GM04503 (cell line): ENCODE data around the gene SLC26A11.
"Not testable (repeated sequence)": the region's sequence is repeated elsewhere in the genome, so short reads cannot be mapped to it uniquely, and the experiment has no call there.

Experiments used
- DNase-seq: peaks from one replicate; pipeline ENCODE4 v3.0.0-alpha.2; 2012; ENCODE audit warnings: low read depth

Gene SLC26A11

DNA sequence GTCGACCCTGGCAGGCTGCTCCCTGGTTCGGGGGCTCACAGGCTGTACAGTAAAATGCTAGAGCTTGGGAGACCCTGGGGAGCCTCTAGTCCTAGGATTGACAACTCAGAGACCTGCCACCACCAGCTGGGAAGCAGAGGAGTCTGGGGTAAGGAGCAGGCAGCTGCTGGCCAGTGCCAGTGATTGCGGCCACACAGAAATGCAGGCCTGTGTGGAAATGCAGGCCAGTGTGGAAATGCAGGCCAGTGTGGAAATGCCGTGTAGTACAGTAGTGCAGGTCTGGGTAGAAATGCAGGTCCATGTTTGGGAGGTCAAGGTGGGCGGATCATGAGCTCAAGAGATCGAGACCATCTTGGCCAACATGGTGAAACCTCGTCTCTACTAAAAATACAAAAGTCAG is 23.6 kb upstream of the SLC26A11 start:
- DNase-seq, result no peak

DNA sequence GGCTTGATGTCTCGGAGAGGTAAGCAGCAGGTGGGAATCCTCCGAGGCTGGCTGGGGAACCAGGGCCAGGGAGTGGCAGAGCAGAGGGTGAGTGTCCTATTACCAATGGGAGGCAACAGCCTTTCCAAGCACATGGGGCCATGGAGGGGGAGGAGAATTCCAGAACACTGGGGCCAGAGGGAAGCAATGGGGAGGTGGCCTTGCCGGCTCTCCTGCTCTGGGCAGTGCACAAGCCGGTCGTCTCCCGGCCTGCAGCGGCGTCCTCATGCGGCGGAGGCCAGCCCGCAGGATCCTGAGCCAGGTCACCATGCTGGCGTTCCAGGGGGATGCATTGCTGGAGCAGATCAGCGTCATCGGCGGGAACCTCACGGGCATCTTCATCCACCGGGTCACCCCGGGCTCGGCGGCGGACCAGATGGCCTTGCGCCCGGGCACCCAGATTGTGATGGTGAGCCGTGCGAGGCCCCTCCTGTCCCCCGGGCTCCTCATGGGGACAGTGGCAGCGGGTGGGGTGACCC is 22.0 kb upstream of the SLC26A11 start:
- DNase-seq, result no peak

DNA sequence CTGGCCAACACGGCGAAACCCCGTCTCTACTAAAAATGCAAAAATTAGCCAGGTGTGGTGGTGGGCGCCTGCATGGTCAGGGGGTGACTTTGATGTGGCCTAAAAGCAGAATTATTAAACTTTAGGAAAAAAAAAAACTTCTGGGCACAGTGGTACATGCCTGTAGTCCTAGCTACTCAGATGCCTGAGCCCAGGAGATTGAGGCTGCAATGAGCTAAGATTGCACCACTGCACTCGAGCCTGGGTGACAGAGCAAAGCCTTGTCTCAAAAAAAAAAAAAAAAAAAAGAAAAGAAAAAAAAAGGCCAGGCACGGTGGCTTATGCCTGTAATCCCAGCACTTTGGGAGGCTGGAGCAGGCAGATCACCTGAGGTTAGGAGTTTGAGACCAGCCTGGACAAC is 20.9 kb upstream of the SLC26A11 start:
- not testable (repeated sequence) for DNase-seq

DNA sequence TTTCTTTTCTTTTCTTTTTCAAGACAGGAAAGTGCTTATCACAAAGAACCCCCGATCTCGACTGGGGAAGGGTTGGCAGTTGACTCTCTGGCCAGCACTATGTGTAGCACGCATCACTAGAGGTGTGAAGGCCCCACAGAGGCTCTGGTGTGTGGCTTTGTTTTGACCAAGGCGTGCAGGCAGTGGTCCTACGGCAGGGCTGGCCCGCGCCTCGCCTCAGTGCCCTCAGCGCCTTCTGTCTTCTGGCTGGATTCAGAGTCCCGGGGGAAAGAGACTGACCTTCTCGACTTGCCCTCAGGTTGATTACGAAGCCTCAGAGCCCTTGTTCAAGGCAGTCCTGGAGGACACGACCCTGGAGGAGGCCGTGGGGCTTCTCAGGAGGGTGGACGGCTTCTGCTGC is 18.8 kb upstream of the SLC26A11 start:
- no peak for DNase-seq

DNA sequence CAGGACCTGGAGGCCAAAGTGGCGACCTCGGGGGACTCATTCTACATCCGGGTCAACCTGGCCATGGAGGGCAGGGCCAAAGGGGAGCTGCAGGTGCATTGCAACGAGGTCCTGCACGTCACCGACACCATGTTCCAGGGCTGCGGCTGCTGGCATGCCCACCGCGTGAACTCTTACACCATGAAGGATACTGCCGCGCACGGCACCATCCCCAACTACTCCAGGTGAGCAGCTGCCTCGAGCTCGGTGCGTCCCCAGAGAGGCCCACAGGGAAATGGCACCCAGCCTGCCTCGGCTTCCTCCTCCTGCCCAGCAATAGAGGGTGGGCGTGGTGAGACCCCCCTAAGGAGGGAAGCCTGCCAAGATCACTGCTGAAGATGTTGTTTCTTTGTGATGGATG is 18.0 kb upstream of the SLC26A11 start:
- no peak for DNase-seq

DNA sequence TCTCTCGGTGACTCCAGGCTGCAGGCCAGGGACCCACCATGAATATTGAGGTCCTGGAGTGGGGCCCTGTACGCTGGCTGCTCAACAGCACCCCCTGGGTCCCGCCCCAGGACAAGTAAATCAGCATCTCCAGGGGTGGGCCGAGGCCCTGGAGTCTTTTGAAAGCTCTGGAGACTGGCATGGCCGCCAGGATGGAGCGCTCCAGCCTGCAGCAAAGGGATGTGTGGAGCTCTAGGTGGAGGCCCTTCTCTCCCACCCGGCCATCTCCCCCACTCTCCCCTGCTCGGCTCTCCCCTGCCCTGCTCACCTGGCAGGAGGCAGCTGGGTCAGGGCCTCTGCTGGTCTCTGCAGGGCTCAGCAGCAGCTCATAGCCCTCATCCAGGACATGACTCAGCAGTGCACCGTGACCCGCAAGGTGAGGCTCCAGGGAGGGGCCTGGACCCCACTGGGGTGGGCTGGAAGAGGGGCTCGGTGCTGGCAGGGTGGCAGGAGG is 16.7 kb upstream of the SLC26A11 start:
- no peak for DNase-seq

DNA sequence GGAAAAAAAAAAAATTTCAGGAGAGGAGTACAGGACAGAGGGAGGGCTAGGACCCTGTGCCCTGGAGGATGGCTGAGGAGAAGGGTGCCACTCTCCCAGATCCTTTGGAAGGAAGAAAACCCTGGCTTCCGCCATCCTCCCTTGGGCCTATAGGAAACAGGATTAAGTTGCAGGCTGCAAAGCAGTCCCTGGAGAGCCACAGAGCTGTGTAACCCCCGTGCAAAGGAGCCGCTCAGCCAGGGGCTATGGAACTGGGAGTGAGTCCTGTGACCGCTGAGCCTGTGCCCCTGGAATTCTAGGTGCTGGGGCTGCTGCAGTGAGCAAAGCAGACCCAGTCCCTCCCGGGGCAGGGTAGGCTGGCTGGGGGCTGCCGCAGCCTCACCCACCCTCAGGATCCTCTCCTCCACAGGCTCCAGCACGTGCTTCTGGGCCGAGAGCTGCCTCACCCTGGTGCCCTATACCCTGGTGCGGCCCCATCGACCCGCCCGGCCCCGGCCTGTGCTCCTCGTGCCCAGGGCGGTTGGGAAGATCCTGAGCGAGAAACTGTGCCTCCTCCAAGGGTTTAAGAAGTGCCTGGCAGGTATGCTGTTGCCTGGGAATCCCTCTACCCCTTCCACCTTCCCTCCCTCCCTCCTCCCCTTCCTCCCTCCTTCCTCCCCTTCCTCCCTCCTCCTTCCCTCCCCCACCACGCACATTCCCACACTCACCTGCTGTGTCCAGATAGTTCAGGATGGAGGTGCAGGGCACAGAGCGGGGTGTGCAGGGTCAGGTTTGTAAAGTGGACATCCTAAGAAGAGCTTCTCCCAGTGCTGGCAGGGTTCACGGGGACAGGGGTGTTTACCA is 15.4 kb upstream of the SLC26A11 start:
- DNase-seq, result no peak

DNA sequence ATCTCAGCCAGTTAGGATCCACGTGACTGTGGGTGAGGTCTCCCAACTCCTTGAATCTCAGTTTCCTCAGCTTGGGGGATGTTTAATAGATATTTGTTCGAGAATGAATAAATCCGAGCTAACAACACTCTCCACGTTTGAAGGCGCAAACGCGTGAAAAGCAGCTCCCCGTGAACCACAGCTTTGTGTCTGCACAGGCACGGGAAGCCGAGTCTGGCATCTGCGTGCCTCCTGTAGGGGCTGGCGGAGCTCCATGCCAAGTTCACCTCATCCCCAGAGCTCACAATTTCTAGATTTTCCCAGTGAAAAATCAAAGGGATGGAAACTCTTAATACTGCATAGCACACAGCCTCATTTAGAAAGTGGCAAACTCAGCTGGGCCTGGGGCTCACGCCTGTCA is 14.4 kb upstream of the SLC26A11 start:
- no peak for DNase-seq

DNA sequence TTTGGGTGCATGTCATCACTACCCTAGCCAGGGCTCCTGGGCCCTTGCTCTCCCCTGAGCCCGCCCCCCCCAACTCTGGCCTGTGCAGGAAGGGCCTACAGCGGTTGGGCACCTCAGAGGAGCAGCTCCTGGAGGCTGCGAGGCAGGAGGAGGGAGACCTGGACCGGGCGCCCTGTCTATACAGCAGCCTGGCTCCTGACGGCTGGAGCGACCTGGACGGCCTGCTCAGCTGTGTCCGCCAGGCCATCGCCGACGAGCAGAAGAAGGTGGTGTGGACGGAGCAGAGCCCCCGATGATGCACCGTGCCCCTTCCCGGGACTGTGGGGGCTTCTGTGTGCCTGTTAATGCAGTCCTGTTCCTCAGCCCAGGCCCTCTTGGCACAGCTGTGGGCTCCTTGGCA is 12.2 kb upstream of the SLC26A11 start:
- no peak for DNase-seq

DNA sequence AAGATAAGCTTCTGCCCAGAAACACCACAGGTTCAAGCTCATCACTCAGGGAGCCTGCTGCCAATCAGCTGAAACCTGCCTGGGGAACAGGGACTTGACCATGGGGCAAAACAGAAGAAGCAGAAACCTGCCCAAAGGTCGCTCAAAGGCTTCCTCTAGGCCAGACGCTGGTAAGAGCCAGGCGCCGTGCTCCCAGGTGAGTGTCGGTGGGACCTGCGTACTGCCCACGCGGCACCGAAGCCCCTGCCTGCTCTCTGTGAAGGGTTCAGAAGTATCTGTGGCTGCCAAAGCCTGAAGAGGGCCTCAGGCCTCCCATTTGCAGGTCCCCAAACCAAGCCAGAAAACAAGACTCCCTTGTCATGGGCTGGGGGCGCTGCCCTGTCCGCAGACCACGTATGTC is 10.5 kb upstream of the SLC26A11 start:
- no peak for DNase-seq

DNA sequence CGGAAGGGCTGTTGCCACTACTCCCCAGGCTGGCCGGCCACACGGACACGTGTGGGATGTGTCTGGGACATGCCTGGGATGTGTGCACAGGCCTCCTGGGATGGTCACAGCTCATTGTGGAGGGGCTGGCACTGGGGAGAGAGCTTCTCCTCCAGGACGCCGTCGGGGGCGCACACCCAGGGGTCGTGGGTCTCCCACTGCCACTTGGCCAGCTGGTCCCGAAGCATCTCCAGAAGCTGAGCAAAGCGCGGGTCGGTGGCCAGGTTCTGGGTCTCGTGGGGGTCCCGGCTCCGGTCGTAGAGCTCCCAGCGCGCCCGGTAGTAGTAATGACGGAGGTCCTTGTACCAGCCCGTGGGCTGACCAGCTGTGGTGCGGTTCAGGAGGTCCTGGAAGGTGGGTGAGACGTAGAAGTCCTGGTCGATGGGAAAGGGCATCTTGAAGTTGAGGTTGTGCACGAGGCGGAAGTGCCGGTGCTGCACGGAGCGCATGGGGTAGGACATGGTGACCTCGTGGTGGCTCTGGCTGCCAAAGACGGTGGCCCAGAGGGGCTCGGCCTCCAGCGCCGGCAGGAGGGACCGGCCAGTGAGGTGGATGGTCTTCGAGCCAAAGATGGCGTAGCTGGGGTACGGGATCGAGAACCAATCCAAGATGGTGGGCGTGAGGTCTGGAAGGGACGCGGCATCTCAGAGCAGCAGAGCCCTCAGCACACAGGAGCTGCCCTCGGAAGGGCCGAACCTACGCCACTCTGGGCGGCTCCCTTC is 9.7 kb upstream of the SLC26A11 start:
- DNase-seq, result no peak

DNA sequence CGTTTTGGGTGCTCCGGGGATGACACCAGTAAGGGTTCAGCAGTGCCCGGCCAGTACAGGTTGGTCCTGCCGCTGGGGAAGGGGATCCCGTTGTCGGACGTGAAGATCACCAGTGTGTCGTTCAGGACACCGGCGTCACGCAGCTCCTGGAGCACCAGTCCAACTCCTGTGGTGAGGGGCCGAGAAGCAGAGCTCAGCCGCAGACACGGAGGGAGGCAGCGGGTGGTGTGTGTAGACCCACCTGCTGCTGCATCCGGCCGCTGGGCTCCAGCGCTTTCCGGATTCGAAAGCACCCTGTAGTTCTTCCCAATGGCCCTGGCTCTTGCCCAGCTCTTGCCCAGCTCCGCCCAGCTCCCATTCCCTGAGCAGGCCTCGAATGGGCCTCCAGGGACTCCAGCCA is 8.1 kb upstream of the SLC26A11 start:
- no peak for DNase-seq

DNA sequence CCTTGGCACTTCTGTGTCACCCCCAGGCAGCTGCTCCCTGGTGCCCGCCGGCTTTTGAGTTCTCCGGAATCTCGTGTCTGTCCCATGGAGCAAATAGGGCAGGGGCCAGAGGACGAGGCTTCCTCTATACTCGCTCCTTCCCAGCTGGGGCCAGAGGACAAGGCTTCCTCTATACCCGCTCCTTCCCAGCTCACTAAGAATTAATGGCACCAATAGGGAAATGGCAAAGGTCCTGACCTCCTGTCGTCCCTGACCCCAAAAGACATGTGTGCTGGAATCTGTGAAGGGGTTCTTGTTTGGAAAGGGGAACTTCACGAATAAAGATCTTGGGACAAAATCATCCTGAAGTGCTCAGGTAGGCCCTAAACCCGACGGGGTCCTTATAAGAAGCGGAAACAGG is 7.7 kb upstream of the SLC26A11 start:
- no peak for DNase-seq

DNA sequence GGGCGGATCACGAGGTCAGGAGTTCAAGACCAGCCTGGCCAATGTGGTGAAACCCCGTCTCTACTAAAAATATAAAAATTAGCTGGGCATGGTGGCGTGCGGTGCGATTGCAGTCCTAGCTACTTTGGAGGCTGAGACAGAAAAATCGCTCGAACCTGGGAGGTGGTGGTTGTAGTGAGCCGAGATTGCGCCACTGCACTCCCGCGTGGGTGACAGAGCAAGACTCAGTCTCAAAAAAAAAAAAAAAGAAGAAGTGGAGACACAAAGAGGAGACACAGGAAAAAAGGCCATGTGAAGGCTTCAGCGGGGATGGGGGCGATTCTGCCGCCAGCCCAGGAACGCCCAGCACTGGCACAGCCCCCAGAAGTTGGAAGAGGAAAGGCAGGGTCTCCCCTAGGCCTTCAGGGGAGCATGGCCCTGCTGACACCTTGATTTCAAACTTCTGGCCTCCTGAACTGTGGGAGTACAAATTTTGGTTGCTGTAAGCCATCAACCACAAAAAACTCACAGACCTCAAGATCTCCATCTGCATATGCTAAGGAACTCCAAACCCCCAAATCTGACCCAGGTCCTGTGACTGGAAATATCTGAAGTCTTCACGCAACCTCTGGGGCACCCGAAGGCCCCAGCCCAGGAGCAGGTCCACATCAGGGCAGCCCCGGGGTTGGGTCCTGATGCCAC is 7.1 kb upstream of the SLC26A11 start:
- DNase-seq, result no peak

DNA sequence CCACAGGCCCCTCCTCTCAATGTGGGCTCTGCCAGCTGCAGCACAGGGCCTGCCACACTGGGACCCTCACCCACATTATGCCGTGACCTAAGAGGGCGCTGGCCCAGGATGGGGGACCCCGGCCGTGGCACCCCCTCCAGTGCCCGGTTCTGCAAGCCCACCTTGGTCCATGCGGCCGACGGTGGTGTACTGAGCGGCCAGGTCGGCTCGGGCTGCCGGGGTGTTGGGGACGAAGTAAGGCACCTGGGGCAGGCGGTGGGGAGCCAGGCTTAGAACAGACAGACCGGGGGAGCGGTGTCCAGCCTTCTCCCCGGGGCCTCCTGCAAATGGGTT is 6.6 kb upstream of the SLC26A11 start:
- DNase-seq, result no peak

DNA sequence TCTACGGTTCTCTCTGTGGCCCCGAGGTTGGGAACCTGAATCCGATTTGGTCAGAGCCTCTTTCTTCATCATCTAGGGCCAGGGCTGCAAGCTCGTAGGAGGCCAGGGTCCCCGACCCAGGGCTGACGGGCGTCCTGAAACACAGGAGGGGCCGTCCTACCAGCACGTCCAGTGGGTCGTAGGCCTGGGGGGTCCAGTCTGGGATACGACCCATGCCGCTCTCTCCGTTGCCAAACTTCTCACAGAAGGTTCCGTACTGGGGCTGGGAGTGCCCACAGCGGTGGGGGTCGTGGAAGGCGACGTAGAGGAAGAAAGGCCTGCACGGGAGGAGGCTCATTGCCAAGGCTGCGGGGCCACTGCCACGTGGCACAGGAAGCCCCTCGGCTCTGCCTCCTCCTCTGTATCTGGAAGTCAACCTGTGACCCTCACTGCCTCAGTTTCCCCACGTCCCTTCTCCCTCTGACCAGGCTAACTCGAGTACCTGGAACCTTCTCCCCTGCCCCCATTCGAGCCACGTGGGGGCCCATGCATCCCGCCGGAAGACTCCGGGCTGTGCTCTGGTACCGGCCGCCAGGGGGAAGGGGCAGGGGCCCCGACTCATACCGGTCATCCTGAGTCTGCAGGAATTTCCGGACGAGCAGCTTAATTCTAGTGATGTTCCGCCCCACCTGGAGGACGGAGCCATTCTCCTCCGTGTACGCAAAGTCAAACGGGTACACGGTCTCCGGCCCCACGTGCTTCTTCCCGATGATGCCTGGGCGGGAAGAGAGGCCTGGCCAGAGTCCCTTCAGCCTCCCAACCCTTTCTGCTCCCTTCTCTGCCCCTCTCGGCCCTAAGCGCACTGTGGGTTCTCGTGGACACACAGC is 6.0 kb upstream of the SLC26A11 start:
- no peak for DNase-seq

DNA sequence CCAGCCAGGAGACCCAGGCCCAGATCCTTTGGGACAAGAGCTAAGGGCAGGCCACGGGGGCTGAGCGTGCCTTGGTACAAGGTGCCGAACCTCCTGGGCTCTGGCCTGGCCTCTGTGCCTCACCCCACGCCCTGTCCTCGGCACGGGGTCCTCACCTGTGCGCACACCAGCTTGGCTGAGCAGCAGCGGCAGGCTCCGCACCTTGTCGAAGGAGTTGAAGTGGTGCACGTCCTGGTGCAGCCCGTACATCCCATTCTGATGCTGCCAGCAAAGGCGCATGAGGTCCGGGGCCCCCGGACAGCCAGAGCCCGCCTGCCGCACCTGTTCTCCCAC is 5.4 kb upstream of the SLC26A11 start:
- DNase-seq, result no peak

DNA sequence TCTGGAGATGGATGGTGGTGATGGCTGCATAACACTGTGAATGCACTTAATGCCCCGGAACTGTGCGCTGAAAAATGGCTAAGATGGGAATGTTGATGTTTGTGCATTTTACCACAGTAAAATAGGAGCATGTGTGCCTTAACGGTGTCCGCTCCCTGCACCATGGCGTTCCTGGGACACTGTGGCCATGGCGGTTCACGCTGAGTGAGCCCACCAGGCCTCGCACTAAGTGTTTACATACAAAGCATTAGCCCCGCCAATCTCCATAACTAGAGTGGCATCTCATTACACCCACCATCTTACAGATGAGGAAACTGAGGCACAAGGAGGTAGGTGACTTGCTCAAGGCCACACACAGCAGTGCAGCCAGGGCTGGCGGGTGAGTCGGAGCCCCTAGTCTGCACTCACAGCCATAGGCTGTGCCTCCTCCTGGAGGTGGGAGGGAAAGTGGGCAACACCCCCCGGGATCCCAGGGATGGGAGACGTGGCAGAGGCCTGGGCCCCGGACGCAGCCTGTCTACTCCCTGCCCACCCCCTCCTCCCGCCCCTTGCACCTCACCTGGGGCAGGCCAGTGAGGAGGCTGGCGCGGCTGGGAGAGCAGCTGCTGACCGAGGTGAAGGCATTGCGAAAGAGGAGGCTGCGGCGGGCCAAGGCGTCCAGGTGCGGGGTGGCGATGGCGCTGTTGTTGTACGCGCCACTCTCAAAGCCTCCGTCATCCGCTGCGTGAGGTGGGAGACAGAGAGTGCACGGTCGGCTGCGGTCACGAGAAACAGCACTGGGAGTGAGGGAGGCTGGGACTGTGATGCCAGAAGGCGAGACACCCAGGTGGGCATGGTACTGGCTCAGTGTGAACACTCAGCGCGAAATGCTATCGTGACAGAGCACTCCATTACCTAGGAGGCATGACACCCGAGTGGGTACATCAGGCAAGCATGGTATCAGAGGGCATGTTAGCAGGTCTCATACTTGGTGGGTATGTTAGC is 3.5 kb upstream of the SLC26A11 start:
- DNase-seq, result no peak

DNA sequence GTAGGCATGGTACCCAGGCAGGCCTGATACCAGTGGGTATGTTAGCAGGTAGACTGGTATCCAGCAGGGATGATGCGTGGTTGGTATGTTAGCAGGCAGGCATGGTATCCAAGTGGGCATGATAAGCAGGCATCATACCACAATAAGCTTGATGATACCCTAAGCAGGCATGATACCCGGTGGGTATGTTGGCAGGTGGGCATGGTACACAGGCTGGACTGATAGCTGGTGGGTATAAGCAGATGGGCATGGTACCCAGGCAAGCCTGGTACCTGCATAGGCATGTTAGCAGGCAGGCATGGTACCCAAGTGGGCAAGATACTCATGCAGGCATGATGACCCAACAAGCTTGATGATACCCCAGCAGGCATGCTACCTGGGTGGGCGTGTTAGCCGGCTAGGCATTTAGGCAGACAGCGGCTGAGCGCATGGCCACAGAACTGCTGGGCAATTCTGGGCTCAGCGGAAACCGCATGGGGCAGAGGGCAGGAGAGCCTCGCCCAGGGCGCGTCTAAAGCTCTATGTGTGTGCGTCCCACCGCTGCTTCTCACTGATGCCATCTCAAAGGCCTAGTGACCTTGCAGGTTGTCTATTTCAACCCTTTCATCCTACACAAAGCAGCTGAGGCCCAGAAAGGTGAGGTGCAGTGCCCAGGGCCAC is 2.4 kb upstream of the SLC26A11 start:
- no peak for DNase-seq

DNA sequence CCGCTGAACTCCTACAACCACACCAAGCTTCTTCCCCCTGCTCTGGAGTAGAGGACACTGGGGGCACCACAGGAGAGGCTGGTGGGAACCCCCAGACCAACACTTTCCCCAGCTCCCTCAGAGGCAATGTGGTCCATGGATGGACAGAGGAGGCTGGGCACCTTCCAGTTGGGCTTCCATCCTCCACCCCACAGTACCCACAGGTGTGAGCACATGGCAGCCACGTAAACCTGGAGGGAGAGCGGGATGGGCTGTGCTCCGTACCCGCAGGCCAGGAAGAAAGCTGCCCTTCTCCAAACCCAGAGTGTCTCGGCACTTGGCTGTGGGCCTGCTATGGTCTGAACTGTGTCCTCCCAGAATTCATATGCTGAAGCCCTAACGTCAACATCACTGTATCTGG is 1.8 kb upstream of the SLC26A11 start:
- no peak for DNase-seq
